ENCODE data around the gene ARHGAP8. TPM values are rescaled to one million over a fixed set of nuclear protein-coding genes. Genes with fewer than 3 reads are reported as not detected.

The ARHGAP8 gene
- total and polyA plus RNA-seq, 4 donors: 0.69 to 8.5 (median 3.4) TPM

GRCh38 chr22:44891791-44892190 lies 139.4 kb downstream of the ARHGAP8 start:
- peaks cover 75% of the 10 kb centered on the region for H3K36me3 ChIP-seq (ENCODE audit: control insufficient read depth, insufficient read depth, low read length)
- no peak overlapping the region for H3K27ac ChIP-seq (ENCODE audit: low read depth, low read length)
- WGBS (ENCODE audit: insufficient coverage): 94% methylated on average over 8 of the region's 11 CpGs
- DNase-seq (ENCODE audit: low read depth in 4 of 6, low spot score in 6 of 6): no peak
- no peaks in the 10 kb centered on the region for H3K9me3 ChIP-seq (ENCODE audit: control insufficient read depth, insufficient read depth, low read length)
- H3K27me3 ChIP-seq (ENCODE audit: control insufficient read depth, insufficient read depth, low read length): no peaks in the 10 kb centered on the region
- no peak overlapping the region for H3K4me3 ChIP-seq (ENCODE audit: low read depth, low read length)
- H3K4me1 ChIP-seq (ENCODE audit: control insufficient read depth, insufficient read depth, low read length): no peaks in the 10 kb centered on the region

DNA sequence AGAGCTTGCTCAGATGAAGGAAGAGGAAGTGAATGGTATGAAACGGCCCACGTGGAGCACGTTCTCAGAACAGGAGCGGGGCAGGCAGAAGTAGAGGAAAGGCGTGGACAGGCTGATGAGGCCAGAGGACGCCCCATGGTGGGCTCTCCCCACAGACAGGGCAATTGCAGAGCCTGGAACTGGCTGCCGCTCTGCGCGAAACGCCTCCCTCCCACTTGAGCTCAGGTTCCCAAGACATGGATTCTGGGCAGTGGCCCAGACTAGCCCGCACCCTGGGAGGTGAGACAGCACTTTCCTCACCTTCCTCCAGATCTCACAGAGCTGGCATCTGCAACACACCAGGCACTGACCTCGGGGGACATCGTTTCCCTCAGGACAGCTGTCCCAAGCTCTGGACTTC lies 139.9 kb downstream of the ARHGAP8 start:
- Histone ChIP-seq H3K27me3 (ENCODE audit: control insufficient read depth, insufficient read depth, low read length) (no peaks in the 10 kb centered on the region), H3K4me1 (ENCODE audit: control insufficient read depth, insufficient read depth, low read length) (no peaks in the 10 kb centered on the region), H3K27ac (ENCODE audit: low read depth, low read length) (no peak overlapping the region), H3K9me3 (ENCODE audit: control insufficient read depth, insufficient read depth, low read length) (no peaks in the 10 kb centered on the region), H3K36me3 (ENCODE audit: control insufficient read depth, insufficient read depth, low read length) (peaks cover 74% of the 10 kb centered on the region), H3K4me3 (ENCODE audit: low read depth, low read length) (no peak overlapping the region)
- DNase-seq (ENCODE audit: low read depth in 4 of 6, low spot score in 6 of 6): no peak
- WGBS (ENCODE audit: insufficient coverage): 88% methylated on average over 13 of the region's 13 CpGs

- no peaks in the 10 kb centered on the region for H3K4me1 ChIP-seq (ENCODE audit: control insufficient read depth, insufficient read depth, low read length)
- no peak overlapping the region for H3K4me3 ChIP-seq (ENCODE audit: low read depth, low read length)
- H3K27me3 ChIP-seq (ENCODE audit: control insufficient read depth, insufficient read depth, low read length): no peaks in the 10 kb centered on the region
- WGBS (ENCODE audit: insufficient coverage): 94% methylated on average over 10 of the region's 20 CpGs
- H3K9me3 ChIP-seq (ENCODE audit: control insufficient read depth, insufficient read depth, low read length): no peaks in the 10 kb centered on the region
- peaks cover 69% of the 10 kb centered on the region for H3K36me3 ChIP-seq (ENCODE audit: control insufficient read depth, insufficient read depth, low read length)
- H3K27ac ChIP-seq (ENCODE audit: low read depth, low read length): no peak overlapping the region
- no peak for DNase-seq (ENCODE audit: low read depth in 4 of 6, low spot score in 6 of 6)
Measured at GRCh38 chr22:44892803-44893730, 140.7 kb downstream of the ARHGAP8 start.

DNA sequence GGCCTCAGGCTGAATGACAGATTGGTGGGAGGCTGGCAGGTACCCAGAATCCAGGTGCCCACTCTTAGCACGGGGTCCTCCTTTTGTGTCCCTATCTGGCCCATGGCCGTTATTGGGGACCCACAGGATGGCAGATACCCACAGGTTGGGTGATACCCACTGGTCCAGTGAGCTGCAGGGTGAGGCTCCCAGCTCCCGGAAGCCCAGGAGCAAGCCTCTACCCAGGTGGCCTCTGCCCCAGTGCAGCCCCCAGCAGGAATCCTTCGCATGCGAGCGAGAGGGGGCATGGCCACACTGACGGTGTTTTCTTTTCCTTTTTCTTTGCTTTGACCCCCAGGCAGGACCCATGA lies 141.3 kb downstream of the ARHGAP8 start:
- peaks cover 62% of the 10 kb centered on the region for H3K36me3 ChIP-seq (ENCODE audit: control insufficient read depth, insufficient read depth, low read length)
- WGBS (ENCODE audit: insufficient coverage): 85% methylated on average over 7 of the region's 7 CpGs
- H3K4me1 ChIP-seq (ENCODE audit: control insufficient read depth, insufficient read depth, low read length): no peaks in the 10 kb centered on the region

GRCh38 chr22:44894321-44894720 lies 141.9 kb downstream of the ARHGAP8 start:
- Histone ChIP-seq H3K4me1 (ENCODE audit: control insufficient read depth, insufficient read depth, low read length) (no peaks in the 10 kb centered on the region), H3K4me3 (ENCODE audit: low read depth, low read length) (no peak overlapping the region), H3K36me3 (ENCODE audit: control insufficient read depth, insufficient read depth, low read length) (peaks cover 60% of the 10 kb centered on the region), H3K27me3 (ENCODE audit: control insufficient read depth, insufficient read depth, low read length) (no peaks in the 10 kb centered on the region), H3K9me3 (ENCODE audit: control insufficient read depth, insufficient read depth, low read length) (no peaks in the 10 kb centered on the region), H3K27ac (ENCODE audit: low read depth, low read length) (no peak overlapping the region)
- no peak for DNase-seq (ENCODE audit: low read depth in 4 of 6, low spot score in 6 of 6)
- WGBS (ENCODE audit: insufficient coverage): 95% methylated on average over 12 of the region's 12 CpGs

More for the DNA sequence above, 141.3 kb downstream of the ARHGAP8 start:
- H3K9me3 ChIP-seq (ENCODE audit: control insufficient read depth, insufficient read depth, low read length): no peaks in the 10 kb centered on the region
- no peak for DNase-seq (ENCODE audit: low read depth in 4 of 6, low spot score in 6 of 6)
- no peak overlapping the region for H3K4me3 ChIP-seq (ENCODE audit: low read depth, low read length)
- H3K27me3 ChIP-seq (ENCODE audit: control insufficient read depth, insufficient read depth, low read length): no peaks in the 10 kb centered on the region
- no peak overlapping the region for H3K27ac ChIP-seq (ENCODE audit: low read depth, low read length)

DNA sequence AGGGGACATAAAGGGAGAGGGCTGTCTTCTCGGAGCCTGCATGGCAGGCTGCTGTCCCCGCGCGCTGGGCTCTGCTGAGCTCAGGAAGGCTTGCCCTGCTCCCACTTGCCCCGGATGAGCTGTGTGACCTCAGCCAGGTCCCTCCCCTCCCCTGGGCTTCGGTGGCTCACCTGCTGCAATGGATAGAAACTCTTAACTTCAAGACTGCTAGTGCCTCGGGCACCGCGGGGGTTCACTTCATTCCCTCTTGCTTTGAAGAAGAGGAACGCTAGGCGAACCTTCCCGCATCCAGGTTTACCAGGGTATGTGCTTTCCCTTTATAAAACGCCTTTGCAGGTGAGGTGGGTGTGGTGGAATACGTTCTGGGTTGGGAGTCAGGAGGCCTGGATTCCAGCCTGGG lies 142.4 kb downstream of the ARHGAP8 start:
- Histone ChIP-seq H3K4me3 (ENCODE audit: low read depth, low read length) (no peak overlapping the region), H3K4me1 (ENCODE audit: control insufficient read depth, insufficient read depth, low read length) (no peaks in the 10 kb centered on the region), H3K36me3 (ENCODE audit: control insufficient read depth, insufficient read depth, low read length) (peaks cover 58% of the 10 kb centered on the region), H3K9me3 (ENCODE audit: control insufficient read depth, insufficient read depth, low read length) (no peaks in the 10 kb centered on the region), H3K27ac (ENCODE audit: low read depth, low read length) (no peak overlapping the region), H3K27me3 (ENCODE audit: control insufficient read depth, insufficient read depth, low read length) (no peaks in the 10 kb centered on the region)
- 89% methylated on average over 14 of the region's 14 CpGs for WGBS (ENCODE audit: insufficient coverage)
- DNase-seq (ENCODE audit: low read depth in 4 of 6, low spot score in 6 of 6): no peak

GRCh38 chr22:44895296-44896055 lies 143.1 kb downstream of the ARHGAP8 start:
- Histone ChIP-seq H3K4me1 (ENCODE audit: control insufficient read depth, insufficient read depth, low read length) (no peaks in the 10 kb centered on the region), H3K36me3 (ENCODE audit: control insufficient read depth, insufficient read depth, low read length) (peaks cover 54% of the 10 kb centered on the region), H3K4me3 (ENCODE audit: low read depth, low read length) (no peak overlapping the region), H3K9me3 (ENCODE audit: control insufficient read depth, insufficient read depth, low read length) (peaks cover under 1% of the 10 kb centered on the region), H3K27ac (ENCODE audit: low read depth, low read length) (no peak overlapping the region), H3K27me3 (ENCODE audit: control insufficient read depth, insufficient read depth, low read length) (no peaks in the 10 kb centered on the region)
- no peak for DNase-seq (ENCODE audit: low read depth in 4 of 6, low spot score in 6 of 6)
- 91% methylated on average over 22 of the region's 23 CpGs for WGBS (ENCODE audit: insufficient coverage)

DNA sequence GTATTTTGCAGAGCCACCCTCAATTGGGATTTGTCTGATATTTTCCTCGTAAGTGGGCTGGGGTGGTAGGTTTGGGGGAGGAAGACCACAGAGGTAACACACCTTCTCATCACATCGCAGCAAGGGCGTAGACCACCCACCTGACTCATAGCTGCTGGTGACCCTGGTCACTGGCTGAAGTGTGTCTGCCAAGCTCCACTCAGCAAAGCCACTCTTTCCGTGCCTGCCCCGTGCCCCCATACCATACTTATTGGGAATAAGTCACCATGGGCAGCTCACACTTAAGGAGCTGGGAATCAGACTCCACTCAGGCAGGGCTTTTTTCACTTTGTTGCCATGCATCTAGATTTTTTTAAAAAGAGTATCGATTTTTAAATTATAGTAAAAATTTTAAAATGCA lies 145.9 kb downstream of the ARHGAP8 start:
- Histone ChIP-seq H3K27ac (ENCODE audit: low read depth, low read length) (no peak overlapping the region), H3K9me3 (ENCODE audit: control insufficient read depth, insufficient read depth, low read length) (peaks cover 15% of the 10 kb centered on the region), H3K4me3 (ENCODE audit: low read depth, low read length) (no peak overlapping the region), H3K4me1 (ENCODE audit: control insufficient read depth, insufficient read depth, low read length) (no peaks in the 10 kb centered on the region), H3K27me3 (ENCODE audit: control insufficient read depth, insufficient read depth, low read length) (no peaks in the 10 kb centered on the region), H3K36me3 (ENCODE audit: control insufficient read depth, insufficient read depth, low read length) (peaks cover 35% of the 10 kb centered on the region)
- 95% methylated on average over 3 of the region's 6 CpGs for WGBS (ENCODE audit: insufficient coverage)
- DNase-seq (ENCODE audit: low read depth in 4 of 6, low spot score in 6 of 6): no peak

DNA sequence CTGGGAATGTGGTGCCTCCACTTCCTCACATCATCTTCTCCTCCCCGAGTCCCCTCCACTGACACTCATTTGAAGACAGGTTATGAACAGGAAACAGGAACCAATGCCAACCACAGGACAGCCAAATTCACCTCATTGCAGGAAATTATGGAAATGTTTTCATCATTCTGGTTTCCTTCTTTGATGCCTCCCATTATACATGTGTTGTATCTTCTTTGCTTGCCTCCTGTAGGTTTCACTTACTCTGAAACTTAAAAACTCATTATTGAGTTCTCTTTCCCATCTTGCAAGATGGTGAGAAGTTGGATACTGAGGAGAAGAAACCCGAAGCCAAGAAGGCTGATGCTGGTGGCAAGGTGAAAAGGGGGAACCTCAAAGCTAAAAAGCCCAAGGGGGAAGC lies 148.9 kb downstream of the ARHGAP8 start:
- Histone ChIP-seq H3K27ac (ENCODE audit: low read depth, low read length) (no peak overlapping the region), H3K4me3 (ENCODE audit: low read depth, low read length) (no peak overlapping the region), H3K9me3 (ENCODE audit: control insufficient read depth, insufficient read depth, low read length) (peaks cover 15% of the 10 kb centered on the region), H3K4me1 (ENCODE audit: control insufficient read depth, insufficient read depth, low read length) (no peaks in the 10 kb centered on the region), H3K36me3 (ENCODE audit: control insufficient read depth, insufficient read depth, low read length) (peaks cover 19% of the 10 kb centered on the region), H3K27me3 (ENCODE audit: control insufficient read depth, insufficient read depth, low read length) (no peaks in the 10 kb centered on the region)
- DNase-seq (ENCODE audit: low read depth in 4 of 6, low spot score in 6 of 6): peak in 1 of 6 donors; percentile 8
- no CpG with 5 or more reads among the region's 2 CpGs for WGBS (ENCODE audit: insufficient coverage)
